Common myeloid progenitor, CD34-positive (primary cell): ENCODE results near the gene BLM.
"Not testable (repeated sequence)": the region's sequence is repeated elsewhere in the genome, so short reads cannot be mapped to it uniquely, and the experiment has no call there.

ENCODE experiments used
- CTCF ChIA-PET: fragments of 350-600 bp; sonication (Branson Sonifier 250); formaldehyde crosslinking; loops from one replicate; lab custom pipeline; 2021; ENCODE audit warnings: antibody characterized with exemption; lab: Charles Lee
- POLR2A ChIA-PET: fragments of 350-600 bp; sonication (Branson Sonifier 250); formaldehyde crosslinking; loops from one replicate; lab custom pipeline; 2021; ENCODE audit warnings: antibody characterized with exemption; lab: Charles Lee
- DNase-seq, 3 donors: peaks; one replicate each; pipeline versions ENCODE4 v3.0.0 to v3.0.0-alpha.2; 2013
- H3K27ac ChIP-seq, 2 experiments: 1 replicate in 1 of 2; 2 replicates in 1 of 2; pipeline ENCODE4 v1.7.0; 2013; ENCODE audit warnings: inconsistent platforms in 2 of 2, low read length in 2 of 2, mild to moderate bottlenecking in 2 of 2, low read depth in 1 of 2, moderate library complexity in 1 of 2; ENCODE audit not compliant: severe bottlenecking in 2 of 2, insufficient read depth in 1 of 2, poor library complexity in 1 of 2
- H3K27me3 ChIP-seq, 5 experiments: replicated peaks in 2 of 5; 1 replicate in 3 of 5; 2 replicates in 2 of 5; pipeline versions ENCODE4 v1.6.1 to v1.7.0; 2013; ENCODE audit warnings: low read length in 4 of 5, mild to moderate bottlenecking in 2 of 5, moderate library complexity in 2 of 5, inconsistent platforms in 1 of 5; ENCODE audit not compliant: insufficient read depth in 5 of 5, control insufficient read depth in 4 of 5
- H3K36me3 ChIP-seq, 4 experiments: 1 replicate in 2 of 4; 2 replicates in 2 of 4; pipeline versions ENCODE4 v1.6.1 to v1.7.0; 2013; ENCODE audit warnings: low read length in 3 of 4, control low read depth in 1 of 4, mild to moderate bottlenecking in 1 of 4; ENCODE audit not compliant: control insufficient read depth in 4 of 4, insufficient read depth in 4 of 4
- H3K4me1 ChIP-seq, 4 experiments: 1 replicate in 3 of 4; 2 replicates in 1 of 4; pipeline versions ENCODE4 v1.6.1 to v1.7.1; 2013; ENCODE audit warnings: low read length in 3 of 4, mild to moderate bottlenecking in 3 of 4, control low read depth in 1 of 4, inconsistent platforms in 1 of 4, moderate library complexity in 1 of 4; ENCODE audit not compliant: control insufficient read depth in 4 of 4, insufficient read depth in 4 of 4; ENCODE audit errors: control extremely low read depth in 1 of 4
- H3K4me3 ChIP-seq, 7 experiments: 1 replicate in 4 of 7; 2 replicates in 3 of 7; pipeline versions ENCODE4 v1.5.1 to v1.7.0; 2013; ENCODE audit warnings: mild to moderate bottlenecking in 7 of 7, low read length in 6 of 7, moderate library complexity in 6 of 7, inconsistent platforms in 2 of 7, low read depth in 2 of 7, control low read depth in 1 of 7; ENCODE audit not compliant: insufficient read depth in 4 of 7, control insufficient read depth in 1 of 7; ENCODE audit errors: extremely low read depth in 1 of 7
- H3K9me3 ChIP-seq, 5 experiments: 1 replicate in 4 of 5; 2 replicates in 1 of 5; pipeline versions ENCODE4 v1.6.1 to v1.7.1; 2013; ENCODE audit warnings: low read length in 4 of 5, mild to moderate bottlenecking in 2 of 5, inconsistent platforms in 1 of 5, low read depth in 1 of 5, moderate library complexity in 1 of 5; ENCODE audit not compliant: control insufficient read depth in 4 of 5, insufficient read depth in 2 of 5; ENCODE audit errors: control extremely low read depth in 1 of 5
- WGBS: methylation state at CpG from one replicate; pipeline ENCODE4 v1.1.5; 2013; ENCODE audit not compliant: insufficient coverage; 5-methylcytosine and 5-hydroxymethylcytosine counted together

Gene BLM

DNA sequence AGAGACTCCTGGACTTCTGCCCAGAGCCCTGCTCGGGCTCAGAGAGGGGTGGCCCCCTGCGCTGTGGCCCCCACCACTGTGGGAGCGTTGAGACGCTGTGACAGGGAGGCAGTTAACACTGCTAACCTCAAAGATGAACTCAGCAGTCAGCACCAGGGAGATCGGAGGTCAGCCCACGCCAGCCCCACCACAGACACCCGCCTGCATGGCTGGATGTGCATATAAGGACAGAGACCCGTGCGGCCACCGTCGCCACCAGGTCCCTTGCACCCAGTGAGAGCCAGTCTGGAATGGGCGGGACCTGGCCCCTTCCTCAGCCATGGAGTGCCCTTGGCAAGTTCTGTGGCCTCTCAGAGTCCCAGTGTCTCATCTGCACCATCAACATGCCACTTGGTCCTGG lies 102.7 kb downstream of the BLM start:
- 19% methylated on average over 12 of the region's 12 CpGs for WGBS
- peak overlapping the region in 1 of 2 experiments; percentile 34 for H3K27ac ChIP-seq
- H3K9me3 ChIP-seq, result no peaks in the 10 kb centered on the region
- no peaks in the 10 kb centered on the region for H3K27me3 ChIP-seq
- H3K4me1 ChIP-seq, result peaks cover 0 to 65% (median 48%) of the 10 kb centered on the region in 4 experiments
- H3K4me3 ChIP-seq, result peak overlapping the region in 2 of 7 experiments; percentile 0 to 20
- CTCF ChIA-PET, result interaction anchor here (1.5 to 3.9 kb wide), 2 partner anchors 18 to 66 kb away, joined by 3 to 34 read pairs; partner anchors contain the start of gene FES
- H3K36me3 ChIP-seq, result peaks cover 0 to 8% (median 6%) of the 10 kb centered on the region in 4 experiments
- peak in 2 of 3 donors; percentile 34 to 47 for DNase-seq
- POLR2A ChIA-PET, result interaction anchor here (0.6 to 1.0 kb wide), 2 partner anchors 10 to 18 kb away, joined by 3 read pairs; no protein-coding TSS in a partner anchor

DNA sequence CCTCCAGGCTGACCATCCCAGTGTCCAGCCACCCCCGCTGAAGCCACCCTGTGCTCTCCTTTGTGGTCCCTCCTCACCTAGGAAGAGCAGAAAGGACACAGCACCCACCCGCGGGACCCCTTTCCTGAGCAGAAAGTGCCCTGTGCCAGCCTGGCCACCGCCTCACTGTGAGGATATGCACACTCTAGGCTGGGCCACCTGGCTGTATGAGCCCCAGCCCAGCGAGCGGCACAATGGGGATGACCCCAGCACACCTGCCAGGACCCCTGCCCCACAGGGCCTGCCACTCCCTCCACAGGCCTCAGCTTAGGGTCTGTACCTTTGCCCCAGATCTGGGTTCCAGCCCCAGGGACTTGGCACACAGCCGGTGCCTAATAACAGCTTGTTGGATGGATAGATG lies 103.3 kb downstream of the BLM start:
- CTCF ChIA-PET, result interaction anchor here (1.5 to 3.9 kb wide), 2 partner anchors 18 to 65 kb away, joined by 3 to 34 read pairs; partner anchors contain the start of gene FES

DNA sequence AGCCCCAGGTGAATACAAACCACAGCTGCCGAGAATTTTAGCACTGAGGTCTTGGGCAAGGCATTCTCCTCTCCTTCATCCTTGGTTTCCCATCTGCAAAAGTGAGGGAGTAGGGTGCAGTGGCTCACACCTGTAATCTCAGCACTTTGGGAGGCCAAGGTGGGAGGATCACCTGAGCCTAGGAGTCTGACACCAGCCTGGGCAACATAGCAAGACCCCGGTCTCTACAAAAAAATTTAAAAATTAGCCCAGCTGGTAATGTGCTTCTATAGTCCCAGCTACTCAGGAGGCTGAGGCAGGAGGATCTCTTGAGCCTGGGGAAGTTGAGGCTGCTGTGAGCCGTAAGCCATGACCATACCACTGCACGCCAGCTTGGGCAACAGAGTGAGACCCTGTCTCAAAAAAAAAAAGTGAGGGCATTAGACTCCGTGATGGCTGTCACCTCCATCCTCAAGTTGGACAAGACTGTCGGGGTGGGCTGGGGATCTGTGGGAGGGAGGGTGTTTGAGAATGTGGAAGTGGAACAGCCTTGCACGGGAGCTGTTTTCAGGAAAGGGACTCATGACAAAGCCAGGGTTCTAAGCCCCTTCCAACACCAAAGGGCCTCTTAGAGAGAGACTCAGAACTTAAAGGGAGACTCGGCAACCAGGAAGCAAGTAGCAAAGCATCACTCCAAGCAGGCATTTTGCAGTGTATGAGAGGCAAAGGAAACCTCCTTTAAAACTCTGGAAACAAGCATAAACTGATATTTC lies 105.2 kb downstream of the BLM start:
- H3K27ac ChIP-seq, result no peak overlapping the region
- peaks cover 0 to 54% (median 37%) of the 10 kb centered on the region in 4 experiments for H3K4me1 ChIP-seq
- no peak overlapping the region for H3K4me3 ChIP-seq
- CTCF ChIA-PET, result interaction anchor here (1.2 kb wide), 1 partner anchor 14 kb away, joined by 3 read pairs; no protein-coding TSS in a partner anchor
- POLR2A ChIA-PET, result no interaction called here
- H3K36me3 ChIP-seq, result no peaks in the 10 kb centered on the region
- no peaks in the 10 kb centered on the region for H3K27me3 ChIP-seq
- WGBS, result 91% methylated on average over 6 of the region's 8 CpGs
- no peaks in the 10 kb centered on the region for H3K9me3 ChIP-seq
- DNase-seq, result no peak

More for the DNA sequence above, 103.3 kb downstream of the BLM start:
- no peaks in the 10 kb centered on the region for H3K27me3 ChIP-seq
- peaks cover 0 to 65% (median 48%) of the 10 kb centered on the region in 4 experiments for H3K4me1 ChIP-seq
- 100% methylated on average over 6 of the region's 7 CpGs for WGBS
- POLR2A ChIA-PET, result interaction anchor here (0.6 kb wide), 1 partner anchor 9 kb away, joined by 3 read pairs; no protein-coding TSS in a partner anchor
- no peak overlapping the region for H3K27ac ChIP-seq
- H3K9me3 ChIP-seq, result no peaks in the 10 kb centered on the region
- no peak for DNase-seq
- no peak overlapping the region for H3K4me3 ChIP-seq
- H3K36me3 ChIP-seq, result peaks cover 0 to 2% (median 2%) of the 10 kb centered on the region in 4 experiments

DNA sequence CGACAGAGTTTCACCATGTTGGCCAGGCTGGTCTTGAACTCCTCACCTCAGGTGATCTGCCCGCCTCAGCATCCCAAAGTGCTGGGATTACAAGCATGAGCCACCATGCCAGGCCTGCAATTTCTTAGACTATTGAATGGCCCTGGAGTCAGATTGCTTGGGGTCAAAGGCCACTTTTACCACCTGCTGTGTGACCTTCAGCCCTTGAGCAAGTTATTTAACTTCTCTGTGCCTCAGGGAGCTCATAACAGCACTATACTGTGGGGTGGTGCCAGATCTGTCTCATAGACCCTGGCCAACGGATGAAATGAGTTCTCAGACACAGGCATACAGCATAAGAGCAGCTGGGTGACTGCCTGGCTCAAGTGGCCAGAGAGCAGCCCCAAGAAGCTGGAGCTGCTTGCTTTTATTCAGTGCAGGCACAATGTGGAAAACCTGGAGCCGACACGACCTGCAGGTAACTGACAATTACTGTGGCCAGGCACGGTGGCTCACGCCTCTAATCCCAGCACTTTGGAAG lies 106.4 kb downstream of the BLM start:
- no peak overlapping the region for H3K27ac ChIP-seq
- ChIA-PET CTCF (interaction anchor here (0.7 to 1.0 kb wide), 3 partner anchors 17 to 65 kb away, joined by 3 read pairs; no protein-coding TSS in a partner anchor), POLR2A (interaction anchor here (0.7 kb wide), 1 partner anchor 480 kb away, joined by 3 read pairs; no protein-coding TSS in a partner anchor)
- H3K9me3 ChIP-seq, result no peaks in the 10 kb centered on the region
- WGBS, result 97% methylated on average over 7 of the region's 7 CpGs
- H3K36me3 ChIP-seq, result no peaks in the 10 kb centered on the region
- peaks cover 0 to 50% (median 25%) of the 10 kb centered on the region in 4 experiments for H3K4me1 ChIP-seq
- DNase-seq, result no peak
- H3K27me3 ChIP-seq, result no peaks in the 10 kb centered on the region
- no peak overlapping the region for H3K4me3 ChIP-seq

- peaks cover 6 to 51% (median 22%) of the 10 kb centered on the region in 4 experiments for H3K4me1 ChIP-seq
- H3K4me3 ChIP-seq, H3K27ac ChIP-seq, H3K9me3 ChIP-seq, H3K27me3 ChIP-seq, DNase-seq, POLR2A ChIA-PET, H3K36me3 ChIP-seq: not testable (repeated sequence)
- WGBS, result 98% methylated on average over 19 of the region's 49 CpGs
- CTCF ChIA-PET, result interaction anchor here (0.6 to 1.6 kb wide), 3 partner anchors 8 to 61 kb away, joined by 3 to 4 read pairs (median 4); no protein-coding TSS in a partner anchor
Measured at GRCh38 chr15:90825115-90825899, 108.2 kb downstream of the BLM start.

DNA sequence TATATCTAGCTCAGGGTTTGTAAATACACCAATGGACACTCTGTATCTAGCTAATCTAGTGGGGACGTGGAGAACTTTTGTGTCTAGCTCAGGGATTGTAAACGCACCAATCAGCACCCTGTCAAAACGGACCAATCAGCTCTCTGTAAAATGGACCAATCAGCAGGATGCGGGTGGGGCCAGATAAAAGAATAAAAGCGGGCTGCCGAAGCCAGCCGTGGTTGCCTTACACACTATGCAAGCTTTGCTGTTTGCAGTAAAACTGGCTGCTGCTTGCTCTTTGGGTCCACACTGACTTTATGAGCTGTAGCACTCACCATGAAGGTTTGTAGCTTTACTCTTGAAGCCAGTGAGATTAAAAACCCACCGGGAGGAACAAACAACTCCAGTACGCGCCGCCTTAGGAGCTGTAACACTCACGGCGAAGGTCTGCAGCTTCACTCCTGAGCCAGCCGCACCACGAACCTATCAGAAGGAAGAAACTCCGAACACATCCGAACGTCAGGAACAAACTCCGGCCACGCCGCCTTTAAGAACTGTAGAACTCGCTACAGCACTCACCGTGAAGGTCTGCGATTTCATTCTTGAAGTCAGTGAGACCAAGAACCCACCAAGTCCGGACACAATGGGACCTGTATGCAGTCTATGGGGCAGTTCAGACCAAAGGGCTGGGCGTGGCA lies 109.2 kb downstream of the BLM start:
- 96% methylated on average over 23 of the region's 26 CpGs for WGBS

More for the DNA sequence above, 109.2 kb downstream of the BLM start:
- not testable (repeated sequence) for H3K4me3 ChIP-seq, H3K9me3 ChIP-seq, H3K36me3 ChIP-seq, H3K27ac ChIP-seq, DNase-seq, H3K27me3 ChIP-seq
- CTCF ChIA-PET, result interaction anchor here (0.6 to 2.4 kb wide), 7 partner anchors 8 to 66 kb away, joined by 3 to 13 read pairs (median 3); no protein-coding TSS in a partner anchor
- H3K4me1 ChIP-seq, result peaks cover 11 to 52% (median 26%) of the 10 kb centered on the region in 4 experiments
- POLR2A ChIA-PET, result interaction anchor here (1.4 kb wide), 1 partner anchor 12 kb away, joined by 4 read pairs; no protein-coding TSS in a partner anchor
